ENCODE data around the gene VPS29. TPM values are rescaled to one million over a fixed set of nuclear protein-coding genes. Genes with fewer than 3 reads are reported as not detected.

The VPS29 gene
- total and polyA plus RNA-seq, 2 of the 4 experiments (the other 2 are of a cell fraction), result 122 to 150 TPM

DNA sequence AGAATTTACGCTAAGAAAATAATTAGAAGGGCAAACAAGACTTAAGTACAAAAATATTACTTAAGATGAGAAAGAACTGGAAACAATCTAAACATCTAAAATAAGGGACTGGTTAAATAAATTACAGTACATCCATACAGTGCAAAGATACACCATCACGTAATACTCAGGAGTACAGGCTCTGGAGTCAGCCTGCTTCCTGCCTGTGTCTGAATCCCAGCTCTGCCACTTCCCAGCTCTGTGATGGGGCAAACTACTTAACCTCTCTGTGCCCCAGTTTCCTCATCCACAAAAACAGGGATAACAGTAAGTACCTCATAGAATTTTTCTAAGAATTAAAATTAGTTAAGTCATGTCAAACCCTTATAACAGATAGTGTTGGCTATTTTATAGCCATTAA lies 45.2 kb upstream of the VPS29 start:
- no peak overlapping the region for H3K14ac ChIP-seq (replicated peaks; ENCODE audit: low read depth, low read length)
- no peak overlapping the region for H4K5ac ChIP-seq (ENCODE audit: low read depth, low read length)
- no peak overlapping the region for H2AK9ac ChIP-seq (replicated peaks; ENCODE audit: low read depth, low read length, poor library complexity)
- H3K79me1 ChIP-seq (ENCODE audit: low read depth in 1 of 2, low read length in 2 of 2), result peaks cover 19 to 59% of the 10 kb centered on the region in 2 experiments
- H3K27ac ChIP-seq (ENCODE audit: insufficient read depth, low read length), result no peak overlapping the region
- BruUV-seq (replicated peaks), result no TSS peak
- no peak overlapping the region for H3K4me2 ChIP-seq (ENCODE audit: low read depth, low read length)
- ChIA-PET POLR2A (ENCODE audit: unreplicated experiment) (interaction anchor here (0.6 kb wide), 1 partner anchor 17 kb away, joined by 4 read pairs; no protein-coding TSS in a partner anchor), CTCF (interaction anchor here (0.6 kb wide), 1 partner anchor 13 kb away, joined by 3 read pairs; no protein-coding TSS in a partner anchor)
- ATAC-seq (ENCODE audit: low read depth) (no peak), DNase-seq (no peak)
- dilution Hi-C loops (cut with HindIII; ENCODE audit: low sequenced_read_pairs, unreplicated experiment), result no loop called here
- H4K20me1 ChIP-seq (ENCODE audit: insufficient read depth, low read length), result peaks cover 24% of the 10 kb centered on the region
- no peak overlapping the region for H3K56ac ChIP-seq (ENCODE audit: extremely low read depth, insufficient read depth, low read length)
- in situ Hi-C loops (cut with MboI; ENCODE audit: low sequenced_read_pairs), result no loop called here
- H2BK5ac ChIP-seq (ENCODE audit: low read depth, low read length, poor library complexity, severe bottlenecking), result no peak overlapping the region
- no peak overlapping the region for H2AFZ ChIP-seq (replicated peaks; ENCODE audit: low read length, poor library complexity)
- WGBS, 2 experiments (ENCODE audit: extremely low coverage in 2 of 2, insufficient read length in 1 of 2), result no CpG with 5 or more reads among the region's 2 CpGs
- no peaks in the 10 kb centered on the region for H3K9me3 ChIP-seq (ENCODE audit: control insufficient read depth, insufficient read depth, low read length)
- H4K8ac ChIP-seq (ENCODE audit: low read depth in 2 of 2, low read length in 2 of 2), result no peak overlapping the region
- H3K9ac ChIP-seq (ENCODE audit: low read depth, low read length), result no peak overlapping the region
- TF ChIP-seq MXI1 (IDR thresholded peaks at IDR 0.05; ENCODE audit: borderline replicate concordance, low read depth, low read length), result no peak
- TF ChIP-seq, protein P1, sequence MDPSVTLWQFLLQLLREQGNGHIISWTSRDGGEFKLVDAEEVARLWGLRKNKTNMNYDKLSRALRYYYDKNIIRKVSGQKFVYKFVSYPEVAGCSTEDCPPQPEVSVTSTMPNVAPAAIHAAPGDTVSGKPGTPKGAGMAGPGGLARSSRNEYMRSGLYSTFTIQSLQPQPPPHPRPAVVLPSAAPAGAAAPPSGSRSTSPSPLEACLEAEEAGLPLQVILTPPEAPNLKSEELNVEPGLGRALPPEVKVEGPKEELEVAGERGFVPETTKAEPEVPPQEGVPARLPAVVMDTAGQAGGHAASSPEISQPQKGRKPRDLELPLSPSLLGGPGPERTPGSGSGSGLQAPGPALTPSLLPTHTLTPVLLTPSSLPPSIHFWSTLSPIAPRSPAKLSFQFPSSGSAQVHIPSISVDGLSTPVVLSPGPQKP (IDR thresholded peaks at IDR 0.05; ENCODE audit: borderline replicate concordance, low read depth, low read length), result no peak
- no peak for TF ChIP-seq POLR2A (IDR thresholded peaks at IDR 0.05; ENCODE audit: low read depth, low read length)
- no peak for TF ChIP-seq RAD21 (IDR thresholded peaks at IDR 0.05; ENCODE audit: low read length)
- TF ChIP-seq RCOR1 (IDR thresholded peaks at IDR 0.05; ENCODE audit: insufficient replicate concordance, low read length), result no peak
- TF ChIP-seq CEBPB (IDR thresholded peaks at IDR 0.05; ENCODE audit: low read depth, low read length), result no peak
- TF ChIP-seq FOS (IDR thresholded peaks at IDR 0.05; ENCODE audit: low read depth, low read length), result no peak
- TF ChIP-seq RFX5 (IDR thresholded peaks at IDR 0.05; ENCODE audit: low read depth, low read length), result no peak
- TF ChIP-seq, protein P2, sequence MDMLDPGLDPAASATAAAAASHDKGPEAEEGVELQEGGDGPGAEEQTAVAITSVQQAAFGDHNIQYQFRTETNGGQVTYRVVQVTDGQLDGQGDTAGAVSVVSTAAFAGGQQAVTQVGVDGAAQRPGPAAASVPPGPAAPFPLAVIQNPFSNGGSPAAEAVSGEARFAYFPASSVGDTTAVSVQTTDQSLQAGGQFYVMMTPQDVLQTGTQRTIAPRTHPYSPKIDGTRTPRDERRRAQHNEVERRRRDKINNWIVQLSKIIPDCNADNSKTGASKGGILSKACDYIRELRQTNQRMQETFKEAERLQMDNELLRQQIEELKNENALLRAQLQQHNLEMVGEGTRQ (IDR thresholded peaks at IDR 0.05; ENCODE audit: low read depth, low read length), result no peak
- no peak for TF ChIP-seq BHLHE40 (IDR thresholded peaks at IDR 0.05; ENCODE audit: low read depth, low read length)
- no peak for TF ChIP-seq SMC3 (IDR thresholded peaks at IDR 0.05; ENCODE audit: low read depth, low read length)
- TF ChIP-seq NFE2L2 (IDR thresholded peaks at IDR 0.05; ENCODE audit: low read depth, low read length), result no peak
- TF ChIP-seq, protein P3, sequence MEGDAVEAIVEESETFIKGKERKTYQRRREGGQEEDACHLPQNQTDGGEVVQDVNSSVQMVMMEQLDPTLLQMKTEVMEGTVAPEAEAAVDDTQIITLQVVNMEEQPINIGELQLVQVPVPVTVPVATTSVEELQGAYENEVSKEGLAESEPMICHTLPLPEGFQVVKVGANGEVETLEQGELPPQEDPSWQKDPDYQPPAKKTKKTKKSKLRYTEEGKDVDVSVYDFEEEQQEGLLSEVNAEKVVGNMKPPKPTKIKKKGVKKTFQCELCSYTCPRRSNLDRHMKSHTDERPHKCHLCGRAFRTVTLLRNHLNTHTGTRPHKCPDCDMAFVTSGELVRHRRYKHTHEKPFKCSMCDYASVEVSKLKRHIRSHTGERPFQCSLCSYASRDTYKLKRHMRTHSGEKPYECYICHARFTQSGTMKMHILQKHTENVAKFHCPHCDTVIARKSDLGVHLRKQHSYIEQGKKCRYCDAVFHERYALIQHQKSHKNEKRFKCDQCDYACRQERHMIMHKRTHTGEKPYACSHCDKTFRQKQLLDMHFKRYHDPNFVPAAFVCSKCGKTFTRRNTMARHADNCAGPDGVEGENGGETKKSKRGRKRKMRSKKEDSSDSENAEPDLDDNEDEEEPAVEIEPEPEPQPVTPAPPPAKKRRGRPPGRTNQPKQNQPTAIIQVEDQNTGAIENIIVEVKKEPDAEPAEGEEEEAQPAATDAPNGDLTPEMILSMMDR (conservative IDR thresholded peaks at IDR 0.05; ENCODE audit: low read depth, low read length), result no peak
- TF ChIP-seq CHD1 (IDR thresholded peaks at IDR 0.05; ENCODE audit: low read depth, low read length), result no peak
- TF ChIP-seq MAFK (IDR thresholded peaks at IDR 0.05; ENCODE audit: low read depth, low read length), result no peak
- no peak for TF ChIP-seq MAZ (IDR thresholded peaks at IDR 0.05; ENCODE audit: borderline replicate concordance, low read depth, low read length)
- no peak overlapping the region for H2AK5ac ChIP-seq (ENCODE audit: low read depth, low read length)
- no peak overlapping the region for H4K91ac ChIP-seq (ENCODE audit: insufficient read depth, low read depth, low read length)
- no peak overlapping the region for H3K4me3 ChIP-seq (ENCODE audit: insufficient read depth, low read depth, low read length)
- H3K4me1 ChIP-seq (ENCODE audit: control insufficient read depth, insufficient read depth, low read length), result peaks cover 20% of the 10 kb centered on the region
- H2BK15ac ChIP-seq (ENCODE audit: low read depth, low read length), result no peak overlapping the region
- no peaks in the 10 kb centered on the region for H3K27me3 ChIP-seq (ENCODE audit: control insufficient read depth, insufficient read depth, low read length)
- no peak overlapping the region for H3K4ac ChIP-seq (ENCODE audit: low read depth, low read length)
- H3K23ac ChIP-seq (ENCODE audit: low read depth, low read length), result no peak overlapping the region
- H3K36me3 ChIP-seq (ENCODE audit: control insufficient read depth, insufficient read depth, low read length), result no peaks in the 10 kb centered on the region; the same call in 1 of the 2 replicates
- H2BK20ac ChIP-seq (ENCODE audit: low read depth, low read length), result no peak overlapping the region
- H3K18ac ChIP-seq (ENCODE audit: low read depth, low read length), result no peak overlapping the region
- intact Hi-C loops (cut with micrococcal nuclease), result loop anchor here (5.0 kb wide), 1 partner anchor 35 kb away; the partner anchor contains the start of gene PPTC7
- H3K9me1 ChIP-seq (ENCODE audit: insufficient read depth, low read length), result peaks cover 19% of the 10 kb centered on the region
- no peak overlapping the region for H2BK120ac ChIP-seq (ENCODE audit: low read depth, low read length)

All from IMR-90 (cell line).